ENCODE results near the gene SH3RF3. TPM values are rescaled to one million over a fixed set of nuclear protein-coding genes. Genes with fewer than 3 reads are reported as not detected.
A peak's percentile ranks its signal among the peaks of the same experiment; 100 is the strongest.

SH3RF3 gene
- total RNA-seq, 6 donors from 2014 or later = 4.1 to 21.0 (median 8.0) TPM

- H3K27me3 ChIP-seq = no peaks in the 10 kb centered on the region
- no peak for DNase-seq
- ATAC-seq (ENCODE audit: low FRiP score in 2 of 2) = no peak
- no peak for TF ChIP-seq POLR2A (IDR thresholded peaks at IDR 0.05)
- TF ChIP-seq POLR2AphosphoS5 (IDR thresholded peaks at IDR 0.05) = no peak
- H3K27ac ChIP-seq = no peak overlapping the region
- H3K4me3 ChIP-seq = no peak overlapping the region
- H3K36me3 ChIP-seq = no peaks in the 10 kb centered on the region
- H3K4me1 ChIP-seq = peaks cover 33 to 47% (median 40%) of the 10 kb centered on the region in 4 donors
- 86% methylated on average over 4 of the region's 4 CpGs for WGBS, 2 donors
- no peaks in the 10 kb centered on the region for H3K9me3 ChIP-seq
Measured at GRCh38 chr2:109330056-109330455, 201.1 kb downstream of the SH3RF3 start.

- TF ChIP-seq POLR2A (IDR thresholded peaks at IDR 0.05) (no peak), POLR2AphosphoS5 (IDR thresholded peaks at IDR 0.05) (no peak), CTCF (IDR thresholded peaks at IDR 0.05) (no peak), EP300 (IDR thresholded peaks at IDR 0.05) (no peak)
- Histone ChIP-seq H3K27me3 (no peaks in the 10 kb centered on the region), H3K9me3 (no peaks in the 10 kb centered on the region), H3K27ac (peak overlapping the region; percentile 6 to 84 (median 77)), H3K4me3 (no peak overlapping the region), H3K36me3 (no peaks in the 10 kb centered on the region), H3K4me1 (peaks cover 33 to 48% (median 36%) of the 10 kb centered on the region in 4 donors)
- 25 to 45% methylated on average over 4 of the region's 4 CpGs for WGBS, 2 donors
- DNase-seq (no peak), ATAC-seq (ENCODE audit: low FRiP score in 2 of 2) (no peak)
Measured at GRCh38 chr2:109331081-109331480, 202.1 kb downstream of the SH3RF3 start.

- DNase-seq = peak; percentile 47 to 87
- 25 to 52% methylated on average over 15 to 24 of the region's 24 CpGs for WGBS, 2 donors
- TF ChIP-seq POLR2AphosphoS5 (IDR thresholded peaks at IDR 0.05) (peak; percentile 37 to 80), CTCF (IDR thresholded peaks at IDR 0.05) (no peak), POLR2A (IDR thresholded peaks at IDR 0.05) (peak in 2 of 4 donors; percentile 44 to 61), EP300 (IDR thresholded peaks at IDR 0.05) (peak in 2 of 4 donors; percentile 53 to 89)
- no peaks in the 10 kb centered on the region for H3K36me3 ChIP-seq
- ATAC-seq (ENCODE audit: low FRiP score in 2 of 2) = peak; percentile 86 to 94
- H3K27ac ChIP-seq = peak overlapping the region; percentile 73 to 84 (median 77)
- peaks cover 31 to 48% (median 41%) of the 10 kb centered on the region in 4 donors for H3K4me1 ChIP-seq
- peak overlapping the region in 3 of 4 donors; percentile 3 to 34 (median 28) for H3K4me3 ChIP-seq
- no peaks in the 10 kb centered on the region for H3K9me3 ChIP-seq
- no peaks in the 10 kb centered on the region for H3K27me3 ChIP-seq
Measured at GRCh38 chr2:109331896-109332848, 203.2 kb downstream of the SH3RF3 start.

GRCh38 chr2:109332880-109333279 is 203.9 kb downstream of the SH3RF3 start:
- TF ChIP-seq POLR2AphosphoS5 (IDR thresholded peaks at IDR 0.05) = no peak
- no peak for TF ChIP-seq CTCF (IDR thresholded peaks at IDR 0.05)
- no peak for TF ChIP-seq POLR2A (IDR thresholded peaks at IDR 0.05)
- TF ChIP-seq EP300 (IDR thresholded peaks at IDR 0.05) = no peak
- no peaks in the 10 kb centered on the region for H3K36me3 ChIP-seq
- DNase-seq (peak in 1 of 2 donors; percentile 60), ATAC-seq (ENCODE audit: low FRiP score in 2 of 2) (no peak)
- no peaks in the 10 kb centered on the region for H3K9me3 ChIP-seq
- no peak overlapping the region for H3K4me3 ChIP-seq
- H3K27ac ChIP-seq = peak overlapping the region; percentile 51 to 84 (median 74)
- H3K27me3 ChIP-seq = no peaks in the 10 kb centered on the region
- 87 to 89% methylated on average over 5 to 9 of the region's 9 CpGs for WGBS, 2 donors
- peaks cover 31 to 48% (median 41%) of the 10 kb centered on the region in 4 donors for H3K4me1 ChIP-seq

- peak in 5 of 6 experiments; percentile 9 to 51 (median 27) for TF ChIP-seq CTCF (IDR thresholded peaks at IDR 0.05)
- TF ChIP-seq POLR2AphosphoS5 (IDR thresholded peaks at IDR 0.05) = no peak
- no peak for DNase-seq
- Histone ChIP-seq H3K4me3 (no peak overlapping the region), H3K4me1 (peaks cover 31 to 48% (median 41%) of the 10 kb centered on the region in 4 donors), H3K27me3 (no peaks in the 10 kb centered on the region), H3K9me3 (no peaks in the 10 kb centered on the region), H3K27ac (peak overlapping the region in 3 of 4 donors; percentile 51 to 84 (median 75)), H3K36me3 (no peaks in the 10 kb centered on the region)
- 72 to 79% methylated on average over 7 of the region's 7 CpGs for WGBS, 2 donors
- no peak for ATAC-seq (ENCODE audit: low FRiP score in 2 of 2)
Measured at GRCh38 chr2:109333414-109334210, 204.6 kb downstream of the SH3RF3 start.

Measured in upper lobe of left lung (tissue), 6 donors.